Fibroblast of peridontal ligament (primary cell): ENCODE results near the gene ALG2.
A peak's percentile ranks its signal among the peaks of the same experiment; 100 is the strongest.
"Not testable (repeated sequence)": the region's sequence is repeated elsewhere in the genome, so short reads cannot be mapped to it uniquely, and the experiment has no call there.

Experiments
- DNase-seq: peaks from one replicate; pipeline ENCODE4 v3.0.0-alpha.2; 2010; ENCODE audit errors: extremely low read depth

ALG2 gene

DNA sequence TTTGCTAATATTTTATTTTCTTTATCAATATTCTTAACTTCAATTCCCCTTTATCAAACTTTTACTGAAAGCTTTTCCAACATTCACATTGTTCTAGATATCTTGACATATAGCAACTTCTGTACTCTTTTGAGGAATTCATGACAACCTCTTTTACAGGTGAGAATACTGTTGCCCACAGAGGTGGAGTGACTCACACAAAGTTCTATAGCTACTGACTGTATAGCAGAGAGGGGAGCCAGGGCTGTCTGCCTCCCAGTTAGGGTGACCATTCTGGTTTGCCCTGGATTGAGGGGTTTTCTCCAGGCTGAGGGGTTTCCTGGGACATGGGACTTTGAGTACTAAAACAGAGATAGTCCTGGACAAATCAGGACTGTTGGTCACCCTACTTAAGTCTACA lies 16.6 kb upstream of the ALG2 start:
- no peak for DNase-seq

DNA sequence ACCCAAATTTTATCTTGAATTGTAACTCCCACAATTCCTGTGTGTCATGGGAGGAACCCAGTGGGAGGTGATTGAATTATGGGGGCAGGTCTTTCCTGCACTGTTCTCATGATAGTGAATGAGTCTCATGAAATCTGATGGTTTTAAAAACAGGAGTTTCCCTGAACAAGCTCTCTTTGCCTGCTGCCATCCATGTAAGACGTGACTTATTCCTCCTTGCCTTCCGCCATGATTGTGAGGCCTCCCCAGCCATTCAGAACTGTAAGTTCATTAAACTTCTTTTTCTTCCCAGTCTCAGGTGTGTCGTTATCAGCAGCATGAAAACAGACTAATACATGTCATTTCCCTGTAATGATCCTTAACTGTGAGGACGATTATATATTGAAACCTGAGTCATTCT lies 16.1 kb upstream of the ALG2 start:
- DNase-seq: not testable (repeated sequence)

- DNase-seq: no peak
Observed at GRCh38 chr9:99237356-99237755, 15.6 kb upstream of the ALG2 start.

DNA sequence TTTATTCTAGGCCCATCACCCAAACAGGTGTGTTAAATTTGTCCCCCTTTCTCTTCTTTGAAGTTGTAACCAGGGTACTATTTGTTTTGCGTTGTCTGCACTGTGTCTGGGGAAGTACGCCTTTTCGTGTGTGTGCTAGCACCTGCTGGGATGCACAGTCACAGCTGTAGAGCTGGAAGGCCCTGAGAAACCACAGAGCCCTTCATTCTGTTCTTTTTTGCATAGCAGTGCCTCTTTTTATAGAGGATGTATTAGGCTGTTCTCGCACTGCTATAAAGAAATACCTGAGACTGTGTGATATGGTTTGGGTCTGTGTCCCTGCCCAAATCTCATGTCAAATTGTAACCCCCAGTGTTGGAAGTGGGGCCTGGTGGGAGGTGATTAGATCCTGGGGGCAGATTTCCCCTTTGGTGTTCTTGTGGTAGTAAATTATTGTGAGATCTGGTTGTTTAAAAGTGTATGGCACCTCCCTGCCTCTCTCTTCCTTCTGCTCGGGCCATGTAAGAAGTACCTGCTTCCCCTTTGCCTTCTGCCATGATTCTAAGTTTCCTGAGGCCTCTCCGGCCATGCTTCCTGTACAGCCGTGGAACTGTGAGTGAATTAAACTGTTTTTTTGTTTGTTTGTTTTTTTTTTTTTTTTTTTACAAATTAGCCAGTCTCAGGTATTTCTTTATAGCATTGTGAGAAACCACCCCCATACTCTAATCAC lies 14.3 kb upstream of the ALG2 start:
- DNase-seq: no peak

GRCh38 chr9:99235069-99235468 lies 13.3 kb upstream of the ALG2 start:
- no peak for DNase-seq

- no peak for DNase-seq
Observed at GRCh38 chr9:99234618-99235017, 12.9 kb upstream of the ALG2 start.

DNA sequence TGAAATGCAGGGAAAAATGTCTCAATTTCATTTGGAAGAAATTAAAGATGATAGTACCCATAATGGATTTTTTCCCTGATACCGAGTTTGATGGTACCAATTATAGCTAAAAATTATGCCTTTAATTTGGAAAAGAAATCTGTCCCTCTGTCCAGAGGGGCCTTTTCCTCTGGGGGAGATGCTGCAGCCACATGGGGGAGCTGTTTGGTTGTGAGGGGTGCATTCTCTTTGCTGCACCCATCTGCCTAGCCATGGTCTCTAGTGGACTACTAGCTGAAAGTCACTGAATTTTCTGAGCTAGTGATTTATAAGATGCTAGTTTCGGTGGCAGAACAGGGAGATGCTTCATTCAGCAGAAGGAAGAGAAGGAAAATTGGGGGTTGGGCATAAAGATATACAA lies 10.0 kb upstream of the ALG2 start:
- DNase-seq: peak; percentile 24

DNA sequence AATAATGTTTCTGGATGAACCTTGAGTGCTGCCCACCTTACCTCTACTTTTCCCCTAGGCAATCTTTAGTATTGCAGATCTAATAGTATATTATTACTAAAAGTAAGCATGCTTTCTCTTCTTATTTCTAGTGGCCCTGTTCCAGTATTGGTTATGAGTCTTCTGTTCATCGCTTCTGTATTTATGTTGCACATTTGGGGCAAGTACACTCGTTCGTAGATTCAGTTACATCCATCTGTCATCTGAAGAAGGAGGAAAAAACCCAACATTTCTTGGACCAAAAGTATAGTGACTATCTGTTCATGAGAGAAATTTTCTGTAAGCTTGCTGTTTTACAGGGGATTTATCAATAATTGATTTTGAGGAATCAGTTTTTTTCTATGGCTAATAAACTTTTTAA lies 8.5 kb upstream of the ALG2 start:
- DNase-seq: no peak

- peak; percentile 59 for DNase-seq
Observed at GRCh38 chr9:99226054-99226453, 4.3 kb upstream of the ALG2 start.

- DNase-seq: no peak
Observed at GRCh38 chr9:99224445-99224844, 2.7 kb upstream of the ALG2 start.

DNA sequence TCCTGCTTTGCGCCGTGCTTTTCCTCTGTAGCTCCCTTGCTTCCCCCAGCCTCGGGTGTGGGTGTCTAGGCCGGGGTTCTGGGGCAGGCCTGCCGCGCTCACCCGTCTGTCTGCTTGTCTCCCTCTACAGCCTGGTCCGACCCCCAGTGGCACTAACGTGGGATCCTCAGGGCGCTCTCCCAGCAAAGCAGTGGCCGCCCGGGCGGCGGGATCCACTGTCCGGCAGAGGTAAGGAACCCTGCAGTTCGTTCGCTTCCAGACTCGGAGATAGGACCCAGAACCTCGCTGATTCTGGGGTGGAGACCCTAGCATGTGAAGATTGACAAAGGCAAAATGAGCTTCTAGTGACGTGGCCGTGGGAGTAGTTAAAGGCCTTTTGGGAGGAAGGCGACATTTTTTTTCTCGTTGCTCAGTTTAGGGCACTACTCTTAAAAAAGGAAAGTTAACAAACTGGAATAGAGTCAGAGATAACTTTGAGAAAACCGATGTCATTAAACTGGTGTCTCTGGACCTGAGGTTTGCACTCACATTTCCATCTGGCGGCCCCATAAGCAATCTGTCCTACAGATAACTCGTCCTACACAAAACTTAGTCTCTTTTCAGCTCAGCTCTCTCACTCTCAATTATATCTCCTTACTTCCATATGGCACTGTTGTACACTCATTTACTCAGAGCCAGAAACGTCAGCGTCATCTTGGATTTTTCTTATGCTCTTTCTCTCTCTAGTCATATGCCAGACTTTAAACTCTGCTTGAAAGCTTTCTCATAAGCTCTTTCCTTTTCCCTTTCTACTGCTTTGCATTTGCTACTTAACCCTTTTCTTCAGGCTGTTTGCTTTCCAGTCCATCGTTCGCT lies 901 bp upstream of the ALG2 start:
- peak; percentile 51 for DNase-seq

DNA sequence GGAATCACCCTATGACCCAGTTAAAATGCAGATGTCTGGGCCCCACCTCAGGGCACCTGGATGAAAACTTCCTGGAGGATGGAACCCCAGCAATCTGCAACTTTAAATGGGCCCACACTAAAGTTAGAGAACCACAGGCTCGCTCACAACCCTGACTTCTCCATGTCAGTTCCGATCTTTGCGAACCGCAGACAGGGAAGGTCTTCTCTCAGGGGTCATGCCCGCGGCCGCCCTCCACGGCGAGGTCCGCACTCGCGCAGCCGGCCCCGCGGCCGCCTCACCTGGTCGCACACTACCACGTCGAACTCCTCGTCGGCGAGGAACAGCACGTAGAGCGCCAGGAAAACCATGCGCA lies 499 bp downstream of the ALG2 start:
- DNase-seq: no peak

- DNase-seq: no peak
Observed at GRCh38 chr9:99220011-99220410, 1.7 kb downstream of the ALG2 start.

- no peak for DNase-seq
Observed at GRCh38 chr9:99216073-99216472, 5.7 kb downstream of the ALG2 start.

DNA sequence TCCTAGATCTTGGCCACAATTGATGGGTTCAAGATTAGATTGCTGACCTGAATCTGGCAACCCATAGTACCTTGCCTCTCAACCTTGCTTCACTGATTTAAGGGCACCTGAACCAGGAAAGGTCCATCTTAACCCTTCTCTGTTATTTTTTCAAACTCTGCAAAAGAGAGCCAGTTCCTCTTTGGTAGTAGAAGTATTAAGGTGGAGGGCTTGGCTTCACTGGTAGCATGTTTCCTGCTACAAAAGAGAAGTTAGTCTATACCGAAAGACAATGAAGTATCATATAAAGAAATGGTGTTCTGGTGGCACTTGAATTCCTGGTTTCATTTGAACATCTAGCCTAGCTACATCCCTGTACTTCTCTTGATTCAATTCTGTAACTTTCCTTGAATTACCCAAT lies 8.5 kb downstream of the ALG2 start:
- DNase-seq: no peak

DNA sequence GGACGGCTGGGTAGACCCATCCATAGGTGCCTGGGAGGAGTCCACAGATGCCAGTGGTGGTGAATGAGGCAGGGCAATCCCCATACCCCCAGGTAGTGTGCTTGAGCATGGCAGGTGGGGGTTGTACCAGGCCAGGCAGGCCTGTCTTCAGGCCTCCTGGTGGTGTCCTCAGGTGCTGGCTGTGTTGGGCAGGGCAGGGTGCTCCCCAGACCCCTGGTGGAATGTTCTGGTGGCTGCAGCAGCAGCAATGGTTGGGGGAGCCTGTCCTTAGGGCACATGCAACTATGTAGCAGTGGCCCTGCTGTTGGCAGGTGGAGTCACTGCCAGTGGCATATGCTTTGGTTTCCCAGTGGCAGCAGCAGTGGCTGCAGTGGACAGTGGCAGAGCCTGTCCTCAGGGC lies 10.0 kb downstream of the ALG2 start:
- no peak for DNase-seq

- DNase-seq: no peak
Observed at GRCh38 chr9:99210572-99210971, 11.2 kb downstream of the ALG2 start.

DNA sequence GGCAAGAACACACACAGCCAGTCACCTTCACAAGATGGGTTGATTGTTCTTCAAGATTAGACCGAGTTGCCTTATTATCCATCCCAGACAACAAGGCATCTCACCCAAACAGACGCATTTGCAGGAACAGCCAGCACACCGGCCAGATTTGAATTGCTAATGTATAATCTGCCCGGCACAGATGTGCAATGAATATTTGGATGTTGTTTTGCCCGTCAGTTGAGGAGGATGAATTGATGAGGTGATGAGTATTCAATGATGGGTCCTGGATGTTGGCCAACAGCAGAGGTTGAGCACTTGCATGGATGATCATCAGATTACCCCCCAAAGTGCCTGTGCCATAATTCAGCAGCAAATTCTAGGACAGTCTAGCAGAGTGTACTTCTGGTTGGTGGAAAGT lies 20.1 kb downstream of the ALG2 start:
- no peak for DNase-seq

DNA sequence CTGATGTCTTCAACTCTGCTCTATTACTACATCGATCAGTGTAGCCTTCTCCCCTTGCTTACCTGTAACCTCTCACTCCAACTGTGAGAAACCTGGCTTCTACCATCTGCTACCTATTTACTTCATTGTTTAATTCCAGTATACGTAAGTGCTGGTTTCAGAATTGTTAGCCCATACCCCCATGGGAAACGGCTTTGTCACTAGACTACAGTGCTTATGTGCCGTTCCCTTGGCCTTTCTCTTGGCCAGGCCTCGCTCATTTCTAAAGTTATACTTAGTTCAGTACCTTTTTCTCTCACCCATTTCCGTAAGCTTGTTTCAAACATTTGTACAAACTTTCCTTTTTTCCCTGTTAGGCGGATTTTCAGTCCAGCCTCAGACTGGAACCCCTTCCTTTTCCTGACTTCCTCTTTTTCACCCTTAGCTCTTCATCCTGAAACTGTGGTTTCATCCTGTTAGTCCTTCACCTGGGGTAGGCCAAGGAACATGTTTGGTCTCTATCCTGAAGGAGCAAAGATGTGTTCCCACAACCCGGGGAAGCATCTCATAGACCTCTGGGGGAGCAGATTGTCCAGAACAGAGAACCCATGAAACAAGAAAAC lies 21.7 kb downstream of the ALG2 start:
- no peak for DNase-seq

- DNase-seq: no peak
Observed at GRCh38 chr9:99197987-99198386, 23.8 kb downstream of the ALG2 start.

DNA sequence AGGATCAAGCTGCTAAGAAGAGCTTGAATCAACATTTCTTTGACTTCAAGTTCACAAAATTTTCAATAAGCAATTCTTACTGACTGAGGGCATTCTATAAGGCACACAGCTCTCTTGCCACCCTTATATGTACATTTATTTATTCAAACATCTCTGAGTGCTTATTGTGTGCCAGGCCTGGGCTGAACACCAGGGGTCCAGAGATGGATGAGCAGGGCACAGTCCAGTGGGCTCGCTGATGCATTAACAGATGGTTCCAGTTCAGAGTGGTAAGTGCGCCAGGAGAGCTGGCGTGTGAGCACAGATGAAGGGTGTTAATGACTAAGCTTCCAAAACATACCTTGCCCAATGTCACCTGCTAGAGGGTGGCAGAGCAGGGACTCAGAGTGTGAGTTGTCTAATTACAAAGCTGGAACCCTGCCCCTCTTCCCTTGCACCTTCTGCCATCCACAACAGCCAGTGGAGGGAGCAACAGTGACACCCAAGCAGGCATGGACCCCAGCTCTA lies 24.6 kb downstream of the ALG2 start:
- no peak for DNase-seq

GRCh38 chr9:99196484-99196883 lies 25.3 kb downstream of the ALG2 start:
- DNase-seq: not testable (repeated sequence)

GRCh38 chr9:99193466-99193821 lies 28.3 kb downstream of the ALG2 start:
- DNase-seq: no peak
